Measurements from ENCODE around the gene HSF4.

The HSF4 gene

DNA sequence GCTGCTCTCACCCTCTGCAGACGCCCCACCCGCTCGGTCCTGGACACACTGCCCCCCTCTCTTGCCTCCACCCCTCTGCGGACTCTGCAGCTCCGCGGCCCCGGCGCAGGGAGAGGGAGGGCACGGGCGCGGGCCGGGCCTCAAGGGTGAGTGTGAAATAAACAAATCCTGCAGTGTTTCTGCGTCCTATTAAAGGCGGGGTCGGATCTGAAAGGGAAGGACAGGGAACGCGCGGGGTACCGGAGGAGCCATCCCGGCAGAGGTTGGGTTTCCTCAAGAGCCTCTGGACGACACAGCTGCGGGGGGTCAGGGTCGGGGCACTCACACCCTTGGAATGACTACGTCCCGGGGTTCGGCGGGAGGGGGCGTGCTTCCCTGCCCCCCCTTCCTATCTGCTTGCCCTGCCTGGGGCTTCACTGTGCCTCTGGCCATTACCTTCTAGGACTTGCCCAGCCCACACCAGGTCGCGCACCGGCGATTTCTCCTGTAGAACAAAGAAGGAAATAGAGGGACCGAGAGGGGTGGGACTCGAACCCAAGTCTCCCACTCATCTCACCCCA lies 466 bp upstream of the HSF4 start:
- peak overlapping the region; percentile 36 for H3K4me3 ChIP-seq (ENCODE audit: low read depth, low read length)
- DNase-seq (ENCODE audit: low read depth), result no peak

DNA sequence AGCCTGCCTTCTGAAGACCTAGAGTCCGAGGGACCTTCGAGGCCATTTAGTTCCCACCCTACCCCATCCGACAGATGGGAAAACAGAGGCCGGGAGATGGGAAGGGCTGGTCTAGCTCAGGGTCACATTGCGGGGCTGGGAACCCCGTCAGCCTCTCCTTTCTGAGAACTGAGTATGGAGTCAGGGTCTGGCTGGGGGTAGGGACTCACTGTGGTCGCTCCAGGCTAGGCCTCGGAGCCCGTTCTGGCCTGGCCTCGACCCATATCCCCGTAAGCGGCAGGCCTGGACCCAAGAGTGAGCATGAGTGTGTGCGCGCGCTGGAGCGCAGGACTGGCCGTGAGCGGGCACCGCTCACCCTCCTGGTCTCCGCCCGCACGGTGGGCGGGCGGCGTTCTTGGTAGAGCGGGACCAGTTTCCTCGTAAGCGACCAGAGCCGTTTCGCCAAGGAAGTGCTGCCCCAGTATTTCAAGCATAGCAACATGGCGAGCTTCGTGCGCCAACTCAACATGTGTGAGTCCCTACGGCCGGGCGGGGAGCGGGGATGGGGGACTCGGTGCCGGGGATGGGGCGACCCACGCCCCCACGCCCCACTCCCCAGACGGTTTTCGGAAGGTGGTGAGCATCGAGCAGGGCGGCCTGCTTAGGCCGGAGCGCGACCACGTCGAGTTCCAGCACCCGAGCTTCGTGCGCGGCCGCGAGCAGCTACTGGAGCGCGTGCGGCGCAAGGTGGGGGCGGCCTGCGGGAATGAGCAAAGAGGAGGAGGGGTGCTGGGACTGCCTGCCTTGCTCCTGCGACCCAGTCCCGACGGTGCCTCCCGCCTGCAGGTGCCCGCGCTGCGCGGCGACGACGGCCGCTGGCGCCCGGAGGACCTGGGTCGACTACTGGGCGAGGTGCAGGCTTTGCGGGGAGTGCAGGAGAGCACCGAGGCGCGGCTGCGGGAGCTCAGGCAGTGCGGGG lies 855 bp downstream of the HSF4 start:
- DNase-seq (ENCODE audit: low read depth), result no peak
- no peak overlapping the region for H3K4me3 ChIP-seq (ENCODE audit: low read depth, low read length)

DNA sequence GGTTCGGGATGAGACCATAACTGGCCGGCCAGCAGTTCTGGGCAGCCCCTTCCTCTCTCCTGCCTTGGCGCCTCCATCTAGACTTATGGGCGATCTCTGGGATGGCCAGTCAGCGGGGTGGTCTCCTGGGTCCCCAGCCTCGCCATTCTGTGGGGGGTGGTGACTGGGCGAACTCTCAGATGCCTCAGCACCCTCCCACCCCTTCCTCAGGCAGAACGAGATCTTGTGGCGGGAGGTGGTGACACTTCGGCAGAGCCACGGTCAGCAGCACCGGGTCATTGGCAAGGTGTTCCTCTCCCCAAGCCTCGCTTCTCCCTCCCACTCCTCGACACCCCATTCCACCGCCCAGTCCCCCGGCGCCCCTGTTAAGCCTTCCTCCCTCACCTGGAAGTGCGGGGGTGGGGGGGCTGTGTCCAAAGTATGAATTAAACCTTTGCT lies 1.6 kb downstream of the HSF4 start:
- no peak for DNase-seq (ENCODE audit: low read depth)
- H3K4me3 ChIP-seq (ENCODE audit: low read depth, low read length), result no peak overlapping the region

DNA sequence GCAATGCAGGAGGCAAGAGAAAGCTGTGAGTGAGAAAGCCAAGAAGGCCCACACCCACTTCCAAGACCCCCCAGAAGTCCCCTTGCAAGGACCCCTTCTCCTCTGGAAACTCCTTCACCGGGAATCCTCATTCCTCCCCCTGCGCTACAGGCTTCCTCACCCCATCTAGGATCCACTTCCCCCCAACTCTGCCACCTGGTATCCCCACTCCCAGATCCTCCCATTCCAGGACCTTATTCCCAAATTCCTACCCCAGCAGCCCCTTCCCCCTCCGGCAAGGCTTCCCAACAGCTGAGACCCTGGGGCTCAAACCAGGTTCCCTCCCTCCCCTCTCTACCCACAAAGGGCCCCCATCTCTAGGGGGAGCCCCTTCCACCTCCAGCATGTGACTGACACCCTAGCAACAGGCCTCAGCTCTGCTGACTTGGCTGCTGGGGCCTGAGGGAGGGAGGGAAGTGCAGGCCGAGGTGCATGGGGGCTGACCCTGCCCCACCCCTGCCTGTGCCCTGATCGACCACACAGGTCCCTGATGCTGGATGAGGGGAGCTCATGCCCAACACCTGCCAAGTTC lies 2.1 kb downstream of the HSF4 start:
- no peak overlapping the region for H3K4me3 ChIP-seq (ENCODE audit: low read depth, low read length)
- no peak for DNase-seq (ENCODE audit: low read depth)

DNA sequence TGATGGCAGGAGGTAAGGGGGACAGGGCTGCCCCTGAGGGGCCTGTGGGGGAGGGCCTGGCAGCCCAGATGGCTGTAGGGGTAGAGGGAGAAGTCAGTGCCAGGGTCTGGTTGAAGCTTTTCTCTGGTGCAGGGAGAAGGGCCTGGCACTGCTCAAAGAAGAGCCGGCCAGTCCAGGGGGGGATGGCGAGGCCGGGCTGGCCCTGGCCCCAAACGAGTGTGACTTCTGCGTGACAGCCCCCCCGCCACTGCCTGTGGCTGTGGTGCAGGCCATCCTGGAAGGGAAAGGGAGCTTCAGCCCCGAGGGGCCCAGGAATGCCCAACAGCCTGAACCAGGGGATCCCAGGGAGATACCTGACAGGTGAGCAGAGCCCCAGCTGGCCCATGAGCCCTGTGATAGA lies 3.0 kb downstream of the HSF4 start:
- no peak for DNase-seq (ENCODE audit: low read depth)

DNA sequence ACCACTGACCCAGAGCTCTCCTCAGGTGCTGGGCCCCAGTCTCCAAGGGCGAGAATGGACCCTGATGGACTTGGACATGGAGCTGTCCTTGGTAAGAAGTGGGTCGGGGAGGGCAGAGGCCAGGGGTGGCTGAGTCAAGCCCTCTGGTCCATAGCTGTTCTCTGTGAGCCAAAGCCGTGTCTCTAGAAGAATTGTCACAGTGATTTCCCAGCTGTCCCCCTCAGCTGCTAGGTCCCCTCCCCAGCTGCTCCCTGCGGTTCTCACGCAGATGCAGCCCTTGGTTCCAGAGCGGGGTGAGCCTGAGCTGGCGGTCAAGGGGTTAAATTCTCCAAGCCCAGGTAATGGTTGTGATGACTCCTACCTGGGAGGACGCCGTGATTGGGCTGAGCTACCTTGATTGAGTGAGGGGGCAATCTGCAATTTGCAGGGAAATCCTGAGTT lies 4.5 kb downstream of the HSF4 start:
- H3K4me3 ChIP-seq (ENCODE audit: low read depth, low read length), result no peak overlapping the region
- DNase-seq (ENCODE audit: low read depth), result no peak

More for the DNA sequence above, 3.0 kb downstream of the HSF4 start:
- no peak overlapping the region for H3K4me3 ChIP-seq (ENCODE audit: low read depth, low read length)

DNA sequence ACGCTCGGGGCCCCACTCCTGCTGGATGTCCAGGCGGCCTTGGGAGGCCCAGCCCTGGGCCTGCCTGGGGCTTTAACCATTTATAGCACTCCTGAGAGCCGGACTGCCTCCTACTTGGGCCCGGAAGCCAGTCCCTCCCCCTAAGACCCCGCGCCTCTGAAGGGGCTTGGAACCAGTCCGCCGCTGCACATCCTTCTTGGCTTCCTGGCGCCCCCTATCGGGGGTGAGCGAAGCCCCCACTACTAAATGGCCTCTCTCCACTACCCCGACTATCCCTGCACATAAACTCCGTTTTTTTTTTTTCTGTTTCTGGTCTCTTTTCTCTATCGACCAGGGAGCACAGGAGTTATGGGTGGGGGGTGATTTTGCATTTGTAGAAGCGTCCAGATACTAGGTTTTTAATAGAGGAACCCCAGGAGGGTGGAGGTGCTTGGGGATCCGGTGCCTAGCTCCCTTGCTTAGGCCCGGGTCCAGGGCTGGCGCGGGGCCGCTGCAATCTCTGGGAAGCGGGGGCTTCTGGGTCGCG lies 5.2 kb downstream of the HSF4 start:
- H3K4me3 ChIP-seq (ENCODE audit: low read depth, low read length), result peak overlapping the region; percentile 30
- no peak for DNase-seq (ENCODE audit: low read depth)

DNA sequence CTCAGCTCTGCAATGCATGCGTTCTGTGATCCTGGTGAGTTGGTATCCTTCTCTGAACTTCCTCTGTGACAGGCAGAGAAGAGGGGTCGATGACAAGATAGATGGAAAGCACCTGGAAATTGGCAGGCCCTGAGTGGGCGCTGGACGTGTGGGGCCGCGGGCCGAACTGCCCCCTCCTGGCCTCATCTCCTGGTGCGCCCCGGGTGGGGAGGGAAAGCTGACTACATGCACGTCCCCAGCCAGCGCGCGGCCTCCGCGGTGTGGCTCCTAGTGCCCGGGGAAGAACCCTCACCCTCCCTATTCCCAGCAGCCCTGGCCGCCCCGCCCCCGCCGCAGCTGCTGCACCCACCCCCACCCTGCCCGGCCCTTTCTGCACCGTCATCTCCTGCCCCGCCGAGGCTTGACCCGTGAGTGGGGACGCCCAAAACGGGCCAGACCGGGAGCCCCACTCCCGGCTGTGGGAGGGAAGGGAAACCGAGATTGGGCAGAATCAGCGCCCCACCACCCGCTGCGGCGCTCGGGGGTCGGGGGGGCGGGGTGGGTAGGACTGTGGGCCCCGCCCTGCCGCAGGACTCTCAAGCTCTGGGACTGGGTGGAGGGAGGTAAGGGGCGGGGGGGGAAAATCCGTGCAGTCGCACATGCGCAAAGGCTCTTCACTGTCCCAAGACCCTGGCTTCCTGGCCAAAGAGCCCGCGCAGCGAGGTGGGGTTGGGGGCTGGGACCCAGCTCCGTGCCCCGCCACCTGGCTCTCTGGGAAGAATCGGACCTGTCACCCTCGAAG lies 5.8 kb downstream of the HSF4 start, which contains the start of gene NOL3:
Gene NOL3, plus strand, starts transcription at position 371 of the 781 bp plus-strand sequence.
- peak; percentile 78 for DNase-seq (ENCODE audit: low read depth)
- H3K4me3 ChIP-seq (ENCODE audit: low read depth, low read length), result peak within 1 kb of the TSS; percentile 43

DNA sequence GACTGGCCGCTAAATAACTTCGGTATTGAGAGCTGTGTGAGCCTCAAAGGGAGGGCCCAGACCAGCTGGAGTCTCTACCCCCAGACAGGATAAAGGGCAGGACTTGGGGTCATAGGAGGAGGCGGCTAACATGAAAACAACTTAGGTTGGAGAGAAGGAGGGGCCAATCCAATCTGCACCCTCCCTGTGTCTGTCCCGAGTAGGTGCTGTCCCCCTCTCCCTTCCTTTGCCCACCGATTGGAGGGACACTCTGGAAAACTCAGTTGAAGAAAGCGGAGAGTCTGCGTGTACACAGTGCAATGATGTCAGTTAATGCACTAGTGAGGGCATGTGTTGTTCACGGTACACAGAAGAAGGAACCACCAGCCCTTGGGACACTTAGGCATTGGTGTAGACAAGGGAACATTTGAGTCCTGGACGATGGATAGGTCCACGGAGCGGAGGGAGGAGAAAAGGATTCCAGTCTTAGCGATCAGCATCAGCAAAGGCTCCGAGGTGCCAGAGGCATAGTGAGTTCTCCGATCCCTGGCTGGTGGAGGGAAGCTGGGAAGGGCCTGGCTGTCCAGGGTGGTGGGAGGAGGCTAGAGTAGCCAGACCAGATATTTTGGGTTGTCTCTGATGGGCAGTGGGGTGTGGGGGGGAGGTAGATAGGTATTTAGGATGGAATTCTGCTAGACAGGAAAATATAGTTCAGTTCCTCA lies 6.6 kb downstream of the HSF4 start:
- no peak for DNase-seq (ENCODE audit: low read depth)
- H3K4me3 ChIP-seq (ENCODE audit: low read depth, low read length), result peak overlapping the region; percentile 43

DNA sequence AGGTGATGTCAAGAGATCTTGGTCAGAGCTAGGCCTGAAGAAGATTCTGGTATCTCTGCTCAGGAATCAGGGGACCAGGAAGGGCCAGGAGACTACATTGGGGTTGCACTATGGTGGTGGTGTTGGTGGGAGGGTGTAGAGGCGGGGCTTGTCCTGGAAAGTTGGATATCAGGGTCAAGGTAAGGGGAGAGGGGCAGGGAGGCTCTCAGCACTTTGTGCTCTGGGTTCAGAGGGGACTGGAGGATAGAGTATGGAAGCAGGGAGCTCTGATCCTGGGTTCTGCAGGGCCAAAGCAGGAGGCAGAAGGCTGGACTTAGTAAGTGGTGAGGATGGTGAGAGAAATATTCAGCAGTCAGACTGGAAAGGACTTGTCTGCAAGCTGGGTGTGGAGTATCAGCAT lies 8.8 kb downstream of the HSF4 start:
- no peak for DNase-seq (ENCODE audit: low read depth)
- H3K4me3 ChIP-seq (ENCODE audit: low read depth, low read length), result peak overlapping the region; percentile 49

DNA sequence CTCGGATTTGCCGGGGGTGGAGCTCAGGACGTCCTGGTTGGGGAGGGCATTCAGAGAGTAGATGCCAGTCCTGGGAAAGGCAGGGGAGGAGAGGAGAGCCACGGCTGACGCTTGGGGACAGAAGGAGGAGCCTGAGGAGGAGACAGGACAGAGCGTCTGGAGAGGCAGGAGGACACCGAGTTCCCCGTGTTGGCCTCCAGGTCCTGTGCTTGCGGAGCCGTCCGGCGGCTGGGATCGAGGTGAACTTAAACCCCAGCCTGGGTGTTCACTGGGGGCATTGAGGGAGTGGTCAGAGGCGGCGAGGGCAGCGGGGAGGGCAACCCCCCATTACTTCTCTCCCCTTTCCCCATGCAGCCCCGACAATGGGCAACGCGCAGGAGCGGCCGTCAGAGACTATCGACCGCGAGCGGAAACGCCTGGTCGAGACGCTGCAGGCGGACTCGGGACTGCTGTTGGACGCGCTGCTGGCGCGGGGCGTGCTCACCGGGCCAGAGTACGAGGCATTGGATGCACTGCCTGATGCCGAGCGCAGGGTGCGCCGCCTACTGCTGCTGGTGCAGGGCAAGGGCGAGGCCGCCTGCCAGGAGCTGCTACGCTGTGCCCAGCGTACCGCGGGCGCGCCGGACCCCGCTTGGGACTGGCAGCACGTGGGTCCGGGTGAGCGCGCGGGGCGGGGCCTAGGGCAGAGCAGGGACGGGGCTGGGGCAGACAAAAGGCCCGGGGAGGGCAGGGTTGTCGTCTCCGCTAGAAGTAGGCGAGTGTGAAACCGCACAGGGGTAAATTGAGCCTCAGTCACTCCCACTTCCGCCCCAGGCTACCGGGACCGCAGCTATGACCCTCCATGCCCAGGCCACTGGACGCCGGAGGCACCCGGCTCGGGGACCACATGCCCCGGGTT lies 9.5 kb downstream of the HSF4 start:
- DNase-seq (ENCODE audit: low read depth), result no peak

DNA sequence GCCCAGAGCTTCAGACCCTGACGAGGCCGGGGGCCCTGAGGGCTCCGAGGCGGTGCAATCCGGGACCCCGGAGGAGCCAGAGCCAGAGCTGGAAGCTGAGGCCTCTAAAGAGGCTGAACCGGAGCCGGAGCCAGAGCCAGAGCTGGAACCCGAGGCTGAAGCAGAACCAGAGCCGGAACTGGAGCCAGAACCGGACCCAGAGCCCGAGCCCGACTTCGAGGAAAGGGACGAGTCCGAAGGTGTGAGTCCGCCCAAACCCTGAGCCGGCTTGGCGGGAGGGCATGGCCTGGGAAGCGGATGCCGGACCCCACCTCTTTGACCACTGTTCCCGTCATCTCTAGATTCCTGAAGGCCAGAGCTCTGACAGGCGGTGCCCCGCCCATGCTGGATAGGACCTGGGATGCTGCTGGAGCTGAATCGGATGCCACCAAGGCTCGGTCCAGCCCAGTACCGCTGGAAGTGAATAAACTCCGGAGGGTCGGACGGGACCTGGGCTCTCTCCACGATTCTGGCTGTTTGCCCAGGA lies 10.2 kb downstream of the HSF4 start:
- DNase-seq (ENCODE audit: low read depth), result no peak
- peak overlapping the region; percentile 49 for H3K4me3 ChIP-seq (ENCODE audit: low read depth, low read length)

More for the DNA sequence above, 9.5 kb downstream of the HSF4 start:
- H3K4me3 ChIP-seq (ENCODE audit: low read depth, low read length), result peak overlapping the region; percentile 49

DNA sequence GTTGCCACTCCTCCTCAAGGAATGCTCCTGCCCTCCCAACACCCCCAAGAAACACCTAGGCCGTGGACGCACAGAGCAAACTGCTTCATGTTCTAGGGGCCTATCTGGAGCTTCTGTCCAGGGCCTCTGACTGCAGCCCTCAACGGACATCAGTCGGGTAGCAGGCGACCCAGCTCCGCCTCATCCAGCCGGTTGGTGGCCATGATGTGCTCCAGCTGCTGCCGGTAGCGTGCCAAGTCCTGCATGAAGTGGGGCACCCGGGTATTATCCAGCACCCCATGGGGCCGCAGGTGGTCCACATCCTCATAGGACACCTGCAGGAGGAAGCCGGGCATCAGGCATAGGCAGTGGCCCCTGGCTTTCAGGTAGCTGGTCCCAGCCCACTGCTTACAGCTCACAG lies 12.1 kb downstream of the HSF4 start:
- no peak for DNase-seq (ENCODE audit: low read depth)
- H3K4me3 ChIP-seq (ENCODE audit: low read depth, low read length), result no peak overlapping the region

DNA sequence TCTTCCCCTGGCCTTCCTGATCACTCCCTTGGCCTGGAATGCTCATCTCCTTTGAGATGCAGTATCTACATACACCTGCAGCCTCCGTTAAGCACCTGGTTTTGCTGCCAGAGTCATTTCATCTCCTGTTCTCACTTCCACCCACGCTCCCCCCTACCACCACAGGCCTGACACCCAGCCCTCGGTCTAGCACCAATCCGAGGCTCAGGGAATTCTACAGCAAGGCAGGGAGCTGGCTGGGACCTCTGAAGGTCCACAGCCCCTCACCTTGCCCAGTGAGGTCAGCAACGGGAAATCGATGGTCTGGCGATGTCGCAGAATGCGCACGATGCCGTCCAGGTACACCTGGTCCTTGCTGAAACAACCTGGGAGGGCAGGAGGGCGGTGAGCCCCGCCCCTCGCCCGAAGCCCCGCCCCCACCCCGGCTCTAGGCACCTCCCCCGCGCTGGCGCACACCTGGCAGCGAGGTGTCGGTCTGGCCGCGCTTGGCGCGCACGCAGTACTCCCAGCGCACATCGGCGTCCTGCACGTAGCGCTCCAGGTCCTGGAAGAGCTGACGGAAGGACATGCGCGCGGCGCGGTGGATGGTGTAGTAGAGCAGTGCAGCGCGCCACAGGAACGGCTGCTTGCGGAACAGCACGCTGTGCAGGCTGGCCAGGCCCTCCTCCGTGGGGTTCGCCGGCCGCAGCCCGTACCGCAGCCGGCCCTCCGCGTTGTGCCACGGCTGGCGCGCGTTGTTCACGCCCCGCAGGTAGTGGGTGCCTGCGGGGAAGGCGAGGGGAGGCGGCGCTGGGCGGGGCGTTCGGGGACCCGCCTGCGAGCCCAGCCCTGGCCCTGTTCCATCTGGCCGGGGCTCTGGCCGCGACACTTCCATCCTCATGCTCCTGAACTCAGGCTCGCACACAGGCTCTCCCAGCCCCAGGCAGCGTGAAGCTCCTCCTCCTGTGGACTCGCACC lies 13.5 kb downstream of the HSF4 start:
- DNase-seq (ENCODE audit: low read depth), result no peak
- H3K4me3 ChIP-seq (ENCODE audit: low read depth, low read length), result peak overlapping the region; percentile 25

DNA sequence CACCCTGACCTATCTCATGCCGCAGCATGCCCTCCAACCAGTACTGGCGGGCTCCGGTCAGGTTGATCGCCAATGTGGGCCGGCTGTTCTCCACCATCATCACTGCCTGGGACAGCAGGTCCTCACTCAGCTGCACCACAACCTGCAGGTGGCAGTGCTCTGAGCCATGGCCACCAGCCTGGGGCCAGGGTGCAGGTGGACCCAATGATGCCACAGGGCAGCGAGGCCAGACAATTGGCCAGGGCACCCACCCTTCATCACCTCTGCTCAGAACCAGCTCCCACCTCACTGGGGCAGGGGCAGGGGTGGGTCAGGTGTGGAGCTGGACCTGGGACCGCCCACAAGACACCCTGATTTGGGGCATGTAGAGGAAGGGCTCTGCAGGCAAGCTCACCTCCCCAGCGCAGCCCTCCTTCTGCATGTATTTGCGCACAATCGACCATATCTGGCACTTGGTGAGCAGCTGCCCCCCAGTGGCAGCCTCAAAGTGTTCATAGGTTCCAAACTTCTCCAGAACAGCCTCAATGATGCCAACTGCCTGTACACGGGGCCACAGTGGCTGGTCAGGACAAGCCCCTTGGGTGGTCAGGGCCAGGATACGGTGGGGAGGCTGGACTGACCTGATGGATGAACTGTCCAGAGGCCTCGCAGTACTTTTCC lies 15.0 kb downstream of the HSF4 start:
- DNase-seq (ENCODE audit: low read depth), result no peak
- H3K4me3 ChIP-seq (ENCODE audit: low read depth, low read length), result no peak overlapping the region

DNA sequence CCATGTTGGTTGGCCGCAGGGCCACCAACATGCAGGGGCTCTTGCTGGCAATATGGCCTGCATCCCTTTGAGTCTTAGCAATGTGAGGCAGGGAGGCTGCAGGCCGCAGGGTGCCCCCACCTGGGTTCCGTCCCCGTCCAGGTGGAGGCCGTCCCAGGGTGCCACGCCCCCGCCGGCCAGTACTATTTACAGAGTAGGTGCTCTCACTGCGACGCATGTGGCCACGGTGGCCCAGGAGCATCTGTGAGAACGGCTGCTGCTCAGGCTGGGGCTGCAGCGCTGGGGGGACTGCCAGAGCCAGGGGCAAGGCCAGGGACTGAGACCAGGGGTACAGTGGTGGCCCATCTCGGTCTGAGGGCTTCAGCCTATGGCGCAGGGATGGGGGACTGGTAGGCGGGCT lies 15.6 kb downstream of the HSF4 start:
- H3K4me3 ChIP-seq (ENCODE audit: low read depth, low read length), result no peak overlapping the region
- DNase-seq (ENCODE audit: low read depth), result no peak

All from skeletal muscle cell (primary cell).